SK-N-MC (cell line): ENCODE results near the gene TCOF1.

Experiments used
- DNase-seq: peaks from one replicate; pipeline ENCODE4 v3.0.0-alpha.2; 2011; ENCODE audit warnings: low read depth, low spot score
- H3K27ac ChIP-seq: fragments of 200-600 bp; sonication (generic); 2 replicates; pipeline ENCODE4 v1.5.1; 2016; ENCODE audit warnings: mixed run types
- H3K36me3 ChIP-seq: fragments of 200-600 bp; sonication (generic); 2 replicates; pipeline ENCODE4 v1.6.1; 2017; ENCODE audit warnings: antibody characterized with exemption, low read length, mixed read lengths; ENCODE audit not compliant: insufficient read depth
- H3K4me3 ChIP-seq: fragments of 200-600 bp; sonication (generic); 2 replicates; pipeline ENCODE4 v1.5.1; 2016
- H3K9ac ChIP-seq: fragments of 200-600 bp; sonication (generic); 2 replicates; pipeline ENCODE4 v1.8.0; 2017; ENCODE audit warnings: mixed run types, mixed read lengths; ENCODE audit not compliant: insufficient read length
- H3K9me3 ChIP-seq: fragments of 200-600 bp; sonication (generic); 2 replicates; pipeline ENCODE4 v1.6.1; 2017; ENCODE audit warnings: low read depth, mild to moderate bottlenecking, antibody characterized with exemption, low read length, moderate library complexity, mixed read lengths
- EZH2 ChIP-seq: fragments of 200-600 bp; sonication (generic); IDR thresholded peaks from one replicate; pipeline ENCODE4 v1.6.1; 2017; ENCODE audit warnings: antibody characterized with exemption
- FOXP2 ChIP-seq: optimal IDR thresholded peaks from 2 replicates; pipeline ENCODE3; 2011; ENCODE audit warnings: mild to moderate bottlenecking, moderate library complexity; ENCODE audit not compliant: insufficient read depth; ENCODE audit errors: extremely low read length, control extremely low read depth
- POLR2AphosphoS5 ChIP-seq: IDR thresholded peaks from 2 replicates; pipeline ENCODE4 v1.6.1; 2012; ENCODE audit warnings: mild to moderate bottlenecking, low read depth, low read length, borderline replicate concordance

The TCOF1 gene

GRCh38 chr5:150313921-150314716 is 43.4 kb upstream of the TCOF1 start:
- Histone ChIP-seq H3K4me3 (no peak overlapping the region), H3K9ac (no peak overlapping the region), H3K9me3 (no peaks in the 10 kb centered on the region), H3K36me3 (no peaks in the 10 kb centered on the region), H3K27ac (no peak overlapping the region)
- no peak for DNase-seq
- no peak for TF ChIP-seq EZH2
- no peak for TF ChIP-seq FOXP2
- no peak for TF ChIP-seq POLR2AphosphoS5

GRCh38 chr5:150315245-150315644 is 42.3 kb upstream of the TCOF1 start:
- H3K27ac ChIP-seq, result no peak overlapping the region
- no peak for DNase-seq

DNA sequence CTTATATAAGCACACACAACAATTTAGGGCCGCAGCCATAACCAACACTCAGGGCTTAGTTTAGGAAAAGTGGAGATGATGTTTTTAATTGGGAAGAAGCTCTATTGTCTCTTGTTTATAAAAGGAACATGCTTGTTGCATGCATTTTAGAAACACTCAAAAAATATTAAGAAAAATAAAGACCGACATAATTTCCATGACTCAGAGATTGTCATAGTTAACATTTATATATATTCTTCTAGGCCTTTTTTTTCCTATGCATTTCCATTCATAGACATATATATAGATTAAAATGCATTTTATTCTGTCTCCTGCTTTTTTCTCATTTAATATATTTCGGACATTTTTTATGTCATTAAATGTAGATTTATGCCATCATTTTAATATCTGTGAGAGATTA is 41.2 kb upstream of the TCOF1 start:
- no peaks in the 10 kb centered on the region for H3K36me3 ChIP-seq
- H3K9ac ChIP-seq, result no peak overlapping the region
- TF ChIP-seq FOXP2, result no peak
- TF ChIP-seq POLR2AphosphoS5, result no peak
- TF ChIP-seq EZH2, result no peak

More at GRCh38 chr5:150315245-150315644, 42.3 kb upstream of the TCOF1 start:
- TF ChIP-seq POLR2AphosphoS5, result no peak
- TF ChIP-seq EZH2, result no peak
- TF ChIP-seq FOXP2, result no peak
- H3K4me3 ChIP-seq, result no peak overlapping the region
- H3K36me3 ChIP-seq, result no peaks in the 10 kb centered on the region
- no peak overlapping the region for H3K9ac ChIP-seq
- H3K9me3 ChIP-seq, result no peaks in the 10 kb centered on the region

DNA sequence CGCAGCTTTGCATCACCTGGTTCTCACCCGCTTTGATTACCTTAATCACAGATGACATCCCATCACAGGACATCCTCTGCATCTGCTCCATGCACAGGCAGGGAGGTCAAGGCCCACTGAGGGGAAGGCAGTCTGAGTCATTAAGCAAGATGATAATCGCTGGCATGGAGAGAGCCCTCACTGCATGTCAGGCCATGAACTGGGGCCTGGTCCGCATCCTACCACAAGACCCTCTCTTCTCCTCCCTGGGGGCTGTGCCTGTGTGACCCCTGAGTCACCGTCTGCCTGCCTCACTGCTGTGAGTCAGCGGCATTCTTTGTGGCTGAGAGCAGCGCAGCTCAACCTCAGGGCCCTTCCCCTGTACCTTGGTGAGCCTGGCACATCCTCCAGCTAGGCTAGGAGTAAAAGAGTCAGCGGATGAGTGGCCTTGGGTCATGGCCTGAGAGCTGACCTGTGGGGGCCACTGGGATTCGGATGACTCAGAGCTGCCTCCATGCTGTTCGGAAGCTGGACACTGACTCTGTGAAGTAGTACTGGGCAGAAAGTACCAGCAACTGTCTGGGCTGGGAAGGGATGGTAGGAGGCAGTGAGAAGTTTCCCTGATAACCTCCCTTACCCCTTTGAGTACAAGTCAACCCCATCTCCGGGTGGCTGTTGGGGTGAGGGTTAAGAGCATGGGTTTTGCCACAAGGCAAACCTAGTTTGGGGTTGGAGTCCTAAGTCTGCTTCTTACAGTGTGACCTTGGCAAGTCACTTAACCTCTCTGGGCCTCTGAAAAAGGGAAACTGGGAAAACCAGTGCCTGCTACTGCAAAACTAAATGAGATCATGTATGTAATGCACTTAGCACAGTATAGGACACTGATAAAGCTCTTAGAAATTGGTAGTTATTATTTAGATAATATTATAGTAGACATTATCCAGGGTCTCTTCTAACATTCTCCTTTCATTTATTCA is 40.2 kb upstream of the TCOF1 start:
- H3K9ac ChIP-seq, result no peak overlapping the region
- H3K27ac ChIP-seq, result no peak overlapping the region
- no peak for DNase-seq
- H3K4me3 ChIP-seq, result no peak overlapping the region
- H3K36me3 ChIP-seq, result no peaks in the 10 kb centered on the region
- TF ChIP-seq POLR2AphosphoS5 (no peak), EZH2 (no peak), FOXP2 (no peak)
- no peaks in the 10 kb centered on the region for H3K9me3 ChIP-seq

More for the DNA sequence above, 41.2 kb upstream of the TCOF1 start:
- H3K27ac ChIP-seq, result no peak overlapping the region
- H3K9me3 ChIP-seq, result no peaks in the 10 kb centered on the region
- no peak overlapping the region for H3K4me3 ChIP-seq
- no peak for DNase-seq

- Histone ChIP-seq H3K27ac (no peak overlapping the region), H3K9me3 (no peaks in the 10 kb centered on the region), H3K4me3 (no peak overlapping the region), H3K9ac (no peak overlapping the region), H3K36me3 (no peaks in the 10 kb centered on the region)
- DNase-seq, result no peak
- no peak for TF ChIP-seq EZH2
- TF ChIP-seq POLR2AphosphoS5, result no peak
- TF ChIP-seq FOXP2, result no peak
Measured at GRCh38 chr5:150318613-150319483, 38.6 kb upstream of the TCOF1 start.

GRCh38 chr5:150319484-150319790 is 38.1 kb upstream of the TCOF1 start:
- Histone ChIP-seq H3K9me3 (no peaks in the 10 kb centered on the region), H3K36me3 (no peaks in the 10 kb centered on the region), H3K9ac (no peak overlapping the region), H3K27ac (no peak overlapping the region), H3K4me3 (no peak overlapping the region)
- TF ChIP-seq FOXP2, result no peak
- no peak for TF ChIP-seq POLR2AphosphoS5
- no peak for TF ChIP-seq EZH2
- no peak for DNase-seq

- Histone ChIP-seq H3K4me3 (no peak overlapping the region), H3K9ac (no peak overlapping the region)
Measured at GRCh38 chr5:150320044-150320613, 37.4 kb upstream of the TCOF1 start.

GRCh38 chr5:150321211-150321610 is 36.3 kb upstream of the TCOF1 start:
- Histone ChIP-seq H3K36me3 (no peaks in the 10 kb centered on the region), H3K27ac (no peak overlapping the region), H3K4me3 (no peak overlapping the region), H3K9ac (no peak overlapping the region), H3K9me3 (no peaks in the 10 kb centered on the region)
- TF ChIP-seq POLR2AphosphoS5 (no peak), FOXP2 (no peak), EZH2 (no peak)
- DNase-seq, result no peak

More at GRCh38 chr5:150320044-150320613, 37.4 kb upstream of the TCOF1 start:
- Histone ChIP-seq H3K36me3 (no peaks in the 10 kb centered on the region), H3K27ac (no peak overlapping the region), H3K9me3 (no peaks in the 10 kb centered on the region)
- no peak for DNase-seq
- TF ChIP-seq FOXP2 (no peak), EZH2 (no peak), POLR2AphosphoS5 (no peak)

- no peaks in the 10 kb centered on the region for H3K9me3 ChIP-seq
Measured at GRCh38 chr5:150321784-150322183, 35.7 kb upstream of the TCOF1 start.

More at GRCh38 chr5:150321784-150322183, 35.7 kb upstream of the TCOF1 start:
- DNase-seq, result no peak
- H3K27ac ChIP-seq, result no peak overlapping the region
- no peaks in the 10 kb centered on the region for H3K36me3 ChIP-seq
- TF ChIP-seq POLR2AphosphoS5, result no peak
- H3K4me3 ChIP-seq, result no peak overlapping the region
- H3K9ac ChIP-seq, result no peak overlapping the region
